Endothelial cell of umbilical vein (primary cell): ENCODE results near the gene HTT. TPM values are rescaled to one million over a fixed set of nuclear protein-coding genes. Genes with fewer than 3 reads are reported as not detected.

ENCODE experiments used
- BruUV-seq: library from RNA; stranded (reverse); fragments of 400-500 nt; replicated peaks from 2 replicates; lab custom pipeline; 2021; lab: Mats Ljungman, UMichigan
- CTCF ChIA-PET: fragments of 300-600, 350-600 bp; sonication (Branson Sonifier 250); formaldehyde crosslinking; loops from one replicate; lab custom pipeline; 2021; ENCODE audit warnings: antibody characterized with exemption, inconsistent platforms; lab: Charles Lee
- POLR2A ChIA-PET: fragments of 300-600, 350-600 bp; sonication (Branson Sonifier 250); formaldehyde crosslinking; loops from one replicate; lab custom pipeline; 2021; ENCODE audit warnings: antibody characterized with exemption, inconsistent platforms; lab: Charles Lee
- DNase-seq: peaks from one replicate; pipeline ENCODE4 v3.0.0-alpha.2; 2011; ENCODE audit warnings: low read depth, low spot score
- FAIRE-seq: peaks from 2 replicates; lab custom pipeline; 2011; peaks lifted over from hg19 to GRCh38; lab: Jason Lieb, UNC
- H2AFZ ChIP-seq: 2 replicates; pipeline ENCODE4 v1.6.0; 2012; ENCODE audit warnings: low read depth, low read length, control low read depth, inconsistent platforms
- H3K27ac ChIP-seq: 2 replicates; pipeline ENCODE4 v1.5.1; 2011; ENCODE audit warnings: low read depth, mild to moderate bottlenecking, control low read depth, low read length, moderate library complexity; ENCODE audit not compliant: insufficient read depth
- H3K27me3 ChIP-seq, 2 experiments: 2 replicates each; pipeline versions ENCODE4 v1.6.0 to v1.6.1; 2011; ENCODE audit warnings: low read length in 2 of 2, mixed read lengths in 1 of 2; ENCODE audit not compliant: control insufficient read depth in 2 of 2, insufficient read depth in 2 of 2
- H3K36me3 ChIP-seq, 2 experiments: 2 replicates in 1 of 2; 3 replicates in 1 of 2; pipeline ENCODE4 v1.5.1; 2011; ENCODE audit warnings: low read length in 2 of 2, mild to moderate bottlenecking in 1 of 2, moderate library complexity in 1 of 2; ENCODE audit not compliant: control insufficient read depth in 2 of 2, insufficient read depth in 2 of 2; ENCODE audit errors: extremely low read depth in 1 of 2
- H3K4me1 ChIP-seq: 3 replicates; pipeline ENCODE4 v1.5.1; 2011; ENCODE audit warnings: mild to moderate bottlenecking, low read length; ENCODE audit not compliant: control insufficient read depth, insufficient read depth; ENCODE audit errors: extremely low read depth
- H3K4me2 ChIP-seq: 2 replicates; pipeline ENCODE4 v1.6.1; 2011; ENCODE audit warnings: low read length, control low read depth, mixed read lengths; ENCODE audit not compliant: insufficient read depth
- H3K4me3 ChIP-seq, 3 experiments: fragments of 200-600 bp in 1 of 3; sonication (generic), shearing (Covaris generic) in 1 of 3; replicated peaks in 1 of 3; 2 replicates each; pipeline ENCODE4 v1.5.1; 2011 to 2016; ENCODE audit warnings: control low read depth in 3 of 3, low read length in 3 of 3, mild to moderate bottlenecking in 2 of 3, inconsistent platforms in 1 of 3, low read depth in 1 of 3, moderate library complexity in 1 of 3; ENCODE audit not compliant: insufficient read depth in 1 of 3
- H3K79me2 ChIP-seq: 2 replicates; pipeline ENCODE4 v1.6.0; 2012; ENCODE audit warnings: low read length, inconsistent platforms; ENCODE audit not compliant: control insufficient read depth, insufficient read depth
- H3K9ac ChIP-seq: replicated peaks from 2 replicates; pipeline ENCODE3; 2011; ENCODE audit warnings: low read length, control low read depth; ENCODE audit not compliant: insufficient read depth; ENCODE audit errors: extremely low read depth
- H3K9me1 ChIP-seq: replicated peaks from 3 replicates; pipeline ENCODE4 v1.6.0; 2011; ENCODE audit warnings: mild to moderate bottlenecking, low read length; ENCODE audit not compliant: control insufficient read depth, insufficient read depth; ENCODE audit errors: extremely low read depth
- H3K9me3 ChIP-seq: replicated peaks from 2 replicates; pipeline ENCODE4 v1.5.1; 2012; ENCODE audit warnings: low read length, inconsistent platforms; ENCODE audit not compliant: control insufficient read depth, insufficient read depth
- H4K20me1 ChIP-seq: replicated peaks from 2 replicates; pipeline ENCODE3; 2011; ENCODE audit warnings: mild to moderate bottlenecking, low read length; ENCODE audit not compliant: control insufficient read depth, insufficient read depth; ENCODE audit errors: extremely low read depth
- CTCF ChIP-seq, 2 donors: IDR thresholded peaks; 1 replicate in 1 of 2; 2 replicates in 1 of 2; pipeline ENCODE4 v1.5.1; 2011; ENCODE audit warnings: low read length in 2 of 2, mild to moderate bottlenecking in 2 of 2, moderate library complexity in 2 of 2, control low read depth in 1 of 2, inconsistent platforms in 1 of 2, low read depth in 1 of 2; ENCODE audit not compliant: insufficient read depth in 1 of 2; ENCODE audit errors: extremely low read depth in 1 of 2
- EZH2 ChIP-seq: IDR thresholded peaks from 2 replicates; pipeline ENCODE4 v1.6.1; 2012; ENCODE audit warnings: borderline replicate concordance, low read depth, mild to moderate bottlenecking, moderate library complexity, low read length, inconsistent platforms; ENCODE audit not compliant: severe bottlenecking
- FOS ChIP-seq: IDR thresholded peaks from 2 replicates; pipeline ENCODE4 v1.6.1; 2011; ENCODE audit warnings: mild to moderate bottlenecking, low read length, moderate library complexity, borderline replicate concordance; ENCODE audit not compliant: insufficient read depth
- GATA2 ChIP-seq: IDR thresholded peaks from 2 replicates; pipeline ENCODE4 v1.7.0; 2011; ENCODE audit warnings: low read depth, mild to moderate bottlenecking, moderate library complexity, mixed read lengths, low read length; ENCODE audit not compliant: insufficient read length, insufficient read depth
- JUN ChIP-seq: IDR thresholded peaks from 2 replicates; pipeline ENCODE4 v1.6.1; 2011; ENCODE audit warnings: borderline replicate concordance, low read depth; ENCODE audit not compliant: insufficient read length, insufficient read depth
- MYC ChIP-seq: IDR thresholded peaks from one replicate; pipeline ENCODE4 v1.6.1; 2011; ENCODE audit warnings: mild to moderate bottlenecking, low read depth, low read length
- POLR2A ChIP-seq: IDR thresholded peaks from 2 replicates; pipeline ENCODE4 v1.6.1; 2012; ENCODE audit warnings: low read depth, mild to moderate bottlenecking, control low read depth, low read length
- POLR2AphosphoS5 ChIP-seq: IDR thresholded peaks from 2 replicates; pipeline ENCODE4 v1.6.1; 2012; ENCODE audit warnings: low read depth, mild to moderate bottlenecking, control low read depth, low read length, moderate library complexity; ENCODE audit not compliant: insufficient read depth
- dilution Hi-C: fragments of 300-500 bp; cut with MboI; formaldehyde crosslinking; loops from one replicate; pipeline ENCODE4 v1.15.0; 2019; ENCODE audit warnings: low sequenced_read_pairs; ENCODE audit not compliant: extremely low pct_ligation_motif_present
- intact Hi-C: fragments of 100-400 bp; cut with micrococcal nuclease; formaldehyde crosslinking; loops from one replicate; pipeline ENCODE4 v1.10.0; 2022
- polyA plus RNA-seq, 4 experiments: library from polyadenylated mRNA; depleted of rRNA in 3 of 4; stranded (reverse) in 3 of 4; unstranded in 1 of 4; fragments of >200 nt; gene quantifications; 2 replicates each; pipeline versions ENCODE4 v1.2.1 to v1.2.3, GENCODE V29; 2011 to 2012; ENCODE audit warnings: missing spikeins in 1 of 4
- total RNA-seq: library from RNA; stranded (reverse); gene quantifications from 2 replicates; pipeline ENCODE4 v1.2.3, GENCODE V29; 2021
- TF ChIP-seq, protein P1 (sequence below): IDR thresholded peaks from 2 replicates; pipeline ENCODE4 v1.6.1; 2011; ENCODE audit not compliant: insufficient read depth, insufficient read length

Gene HTT
- total and polyA plus RNA-seq, 2 donors (not counting 3 experiments of a cell fraction or from before 2014, with no cell fraction given): 15.7 to 61.2 TPM

GRCh38 chr4:3106339-3107186, 32.1 kb downstream of the HTT start:
- no TSS peak for BruUV-seq
- no peak overlapping the region for H3K4me2 ChIP-seq
- H3K4me1 ChIP-seq: peaks cover 38% of the 10 kb centered on the region
- peak; percentile 95 to 99 for TF ChIP-seq CTCF (IDR thresholded peaks at IDR 0.05; ENCODE audit: extremely low read depth in 1 of 2, insufficient read depth in 1 of 2, low read depth in 1 of 2, low read length in 2 of 2)
- TF ChIP-seq FOS: peak; percentile 83
- TF ChIP-seq, protein P1, sequence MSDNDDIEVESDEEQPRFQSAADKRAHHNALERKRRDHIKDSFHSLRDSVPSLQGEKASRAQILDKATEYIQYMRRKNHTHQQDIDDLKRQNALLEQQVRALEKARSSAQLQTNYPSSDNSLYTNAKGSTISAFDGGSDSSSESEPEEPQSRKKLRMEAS: peak; percentile 6
- TF ChIP-seq EZH2: no peak
- peak; percentile 38 for TF ChIP-seq POLR2AphosphoS5
- no peak for TF ChIP-seq POLR2A
- TF ChIP-seq MYC: no peak
- peak; percentile 27 for TF ChIP-seq GATA2
- peak; percentile 56 for TF ChIP-seq JUN
- no peaks in the 10 kb centered on the region for H3K79me2 ChIP-seq
- no peaks in the 10 kb centered on the region for H3K9me3 ChIP-seq
- intact Hi-C loops: loop anchor here (1.0 to 2.0 kb wide), 6 partner anchors 16 to 374 kb away; no protein-coding TSS in a partner anchor
- H4K20me1 ChIP-seq: no peaks in the 10 kb centered on the region
- FAIRE-seq (peak; percentile 94), DNase-seq (peak; percentile 97)
- dilution Hi-C loops: no loop called here
- peak overlapping the region; percentile 66 for H3K27ac ChIP-seq
- ChIA-PET CTCF (interaction anchor here (0.7 to 7.5 kb wide), 28 partner anchors 8 to 375 kb away, joined by 3 to 264 read pairs (median 4); no protein-coding TSS in a partner anchor), POLR2A (no interaction called here)
- no peak overlapping the region for H2AFZ ChIP-seq
- peak overlapping the region; percentile 10 for H3K9ac ChIP-seq
- no peak overlapping the region for H3K4me3 ChIP-seq
- no peaks in the 10 kb centered on the region for H3K27me3 ChIP-seq
- no peaks in the 10 kb centered on the region for H3K9me1 ChIP-seq
- peaks cover 4 to 13% of the 10 kb centered on the region in 2 experiments for H3K36me3 ChIP-seq
